HepG2 (cell line): ENCODE results near the gene PISD. TPM values are rescaled to one million over a fixed set of nuclear protein-coding genes. Genes with fewer than 3 reads are reported as not detected.

ENCODE experiments used
- ATAC-seq: fragments of 200-7000 bp; cut with Tn5 transposase; 3 replicates; pipeline ENCODE4 v1.9.1; 2020; ENCODE audit warnings: mild to moderate bottlenecking, moderate library complexity
- BruUV-seq: library from RNA; stranded (reverse); fragments of 400-500 nt; replicated peaks from 2 replicates; lab custom pipeline; 2021; lab: Mats Ljungman, UMichigan
- CTCF ChIA-PET: fragments of 300-600 bp; formaldehyde crosslinking; extraction: SDS; loops from one replicate; lab custom pipeline; 2021; ENCODE audit warnings: low total read pairs, inconsistent platforms, low intra/inter-chr PET ratio; lab: Yijun Ruan, JAX
- POLR2A ChIA-PET: fragments of 350-600 bp; sonication (Branson Sonifier 250); formaldehyde crosslinking; loops from one replicate; lab custom pipeline; 2020; ENCODE audit warnings: antibody characterized with exemption, inconsistent platforms; lab: Yijun Ruan, JAX
- DNase-seq: peaks from one replicate; pipeline ENCODE4 v3.0.0-alpha.2; 2015; ENCODE audit warnings: low spot score
- FAIRE-seq: peaks from 3 replicates; lab custom pipeline; 2011; peaks lifted over from hg19 to GRCh38; lab: Jason Lieb, UNC
- H2AFZ ChIP-seq: one replicate; pipeline ENCODE4 v1.6.1; 2011; ENCODE audit warnings: low read length, inconsistent platforms
- H3K27ac ChIP-seq: fragments of 300-600 bp; 3 replicates; pipeline ENCODE4 v1.8.0; 2011; ENCODE audit warnings: mixed run types, mild to moderate bottlenecking, mixed read lengths, low read length, inconsistent platforms; ENCODE audit not compliant: insufficient read depth; ENCODE audit errors: extremely low read length
- H3K27me3 ChIP-seq, 2 experiments: fragments of 200-600 bp in 1 of 2; 2 replicates in 1 of 2; 3 replicates in 1 of 2; pipeline versions ENCODE4 v1.6.0 to v1.8.0; 2011; ENCODE audit warnings: low read length in 2 of 2, mild to moderate bottlenecking in 2 of 2, moderate library complexity in 2 of 2, inconsistent platforms in 1 of 2; ENCODE audit not compliant: insufficient read depth in 2 of 2, control insufficient read depth in 1 of 2
- H3K36me3 ChIP-seq, 2 experiments: fragments of 200-600 bp in 1 of 2; replicated peaks in 1 of 2; 2 replicates in 1 of 2; 3 replicates in 1 of 2; pipeline versions ENCODE4 v1.5.1 to v1.8.0; 2011; ENCODE audit warnings: low read length in 2 of 2, inconsistent platforms in 1 of 2; ENCODE audit not compliant: insufficient read depth in 2 of 2, control insufficient read depth in 1 of 2
- H3K4me1 ChIP-seq: 2 replicates; pipeline ENCODE4 v1.5.1; 2012; ENCODE audit warnings: low read length, inconsistent platforms; ENCODE audit not compliant: insufficient read depth
- H3K4me2 ChIP-seq: 2 replicates; pipeline ENCODE4 v1.6.0; 2011; ENCODE audit warnings: low read depth, low read length, inconsistent platforms
- H3K4me3 ChIP-seq, 3 experiments: fragments of 200-600 bp in 1 of 3; sonication (generic), shearing (Covaris generic) in 1 of 3; replicated peaks in 1 of 3; 2 replicates each; pipeline ENCODE4 v1.5.1; 2011 to 2016; ENCODE audit warnings: low read length in 3 of 3, inconsistent platforms in 2 of 3, low read depth in 2 of 3, mild to moderate bottlenecking in 2 of 3, control low read depth in 1 of 3, mixed read lengths in 1 of 3; ENCODE audit not compliant: insufficient read depth in 1 of 3
- H3K79me2 ChIP-seq: one replicate; pipeline ENCODE4 v1.6.1; 2011; ENCODE audit warnings: low read length, inconsistent platforms; ENCODE audit not compliant: insufficient read depth
- H3K9ac ChIP-seq: 2 replicates; pipeline ENCODE4 v1.6.0; 2011; ENCODE audit warnings: mild to moderate bottlenecking, low read depth, low read length, inconsistent platforms; ENCODE audit not compliant: insufficient read depth
- H3K9me3 ChIP-seq: 2 replicates; pipeline ENCODE4 v1.5.1; 2012; ENCODE audit warnings: mild to moderate bottlenecking, low read length
- H4K20me1 ChIP-seq: 2 replicates; pipeline ENCODE4 v1.6.0; 2011; ENCODE audit warnings: inconsistent platforms, mild to moderate bottlenecking, low read length, moderate library complexity; ENCODE audit not compliant: insufficient read depth
- AHR ChIP-seq: IDR thresholded peaks from 2 replicates; pipeline ENCODE4 v1.6.1; 2018; ENCODE audit warnings: missing genetic modification reagents, missing compliant biosample characterization
- JUNB ChIP-seq: sonication (generic); formaldehyde crosslinking; IDR thresholded peaks from 2 replicates; pipeline ENCODE4 v1.8.0; 2022; ENCODE audit warnings: missing genetic modification reagents, mild to moderate bottlenecking, borderline replicate concordance
- PHF5A ChIP-seq: IDR thresholded peaks from one replicate; pipeline ENCODE4 v1.6.1; 2018; ENCODE audit warnings: low read depth, missing genetic modification reagents; ENCODE audit not compliant: unreplicated experiment
- RELA ChIP-seq: sonication (generic); formaldehyde crosslinking; IDR thresholded peaks from 2 replicates; pipeline ENCODE4 v1.4.0; 2020; ENCODE audit warnings: missing genetic modification reagents
- ZNF558 ChIP-seq: sonication (generic); formaldehyde crosslinking; IDR thresholded peaks from 2 replicates; pipeline ENCODE4 v1.9.0; 2022; ENCODE audit warnings: mild to moderate bottlenecking, missing genetic modification reagents, borderline replicate concordance
- ZNF704 ChIP-seq: sonication (generic); formaldehyde crosslinking; IDR thresholded peaks from 2 replicates; pipeline ENCODE4 v1.8.1; 2023; ENCODE audit warnings: mild to moderate bottlenecking, inconsistent platforms, moderate library complexity, missing genetic modification reagents, borderline replicate concordance
- ZNF766 ChIP-seq: sonication (generic); formaldehyde crosslinking; IDR thresholded peaks from 2 replicates; pipeline ENCODE4 v1.5.0; 2020; ENCODE audit warnings: missing genetic modification reagents, borderline replicate concordance
- ZSCAN30 ChIP-seq: sonication (generic); formaldehyde crosslinking; IDR thresholded peaks from 2 replicates; pipeline ENCODE4 v1.5.0; 2020; ENCODE audit warnings: mild to moderate bottlenecking, missing genetic modification reagents
- WGBS: methylation state at CpG from one replicate; pipeline ENCODE4 v1.1.6; 2017; ENCODE audit warnings: low lambda C conversion rate; 5-methylcytosine and 5-hydroxymethylcytosine counted together
- in situ Hi-C: cut with HindIII; loops from 2 replicates; pipeline ENCODE4 v1.10.0; 2017; ENCODE audit warnings: low pct_unique_long_range_greater_than_20kb; ENCODE audit not compliant: extremely low pct_ligation_motif_present
- intact Hi-C: fragments of 100-400 bp; cut with micrococcal nuclease; formaldehyde crosslinking; loops from one replicate; pipeline ENCODE4 v1.10.0; 2022; ENCODE audit not compliant: unreplicated experiment
- polyA plus RNA-seq, 8 experiments: library from polyadenylated mRNA; depleted of rRNA in 3 of 8; stranded (reverse) in 7 of 8; unstranded in 1 of 8; fragments of >200 nt; fragmentation: Illumina TruSeq in 4 of 8; extraction: Trizol in 4 of 8; gene quantifications; 2 replicates each; pipeline versions ENCODE4 v1.2.1 to v1.2.3, GENCODE V29; 2011 to 2016; ENCODE audit warnings: low read depth in 4 of 8, missing spikeins in 1 of 8, mixed read lengths in 1 of 8; ENCODE audit not compliant: insufficient read depth in 1 of 8
- total RNA-seq, 5 experiments: library from RNA; depleted of rRNA; stranded (reverse); fragments of >200 nt; fragmentation: Illumina TruSeq; extraction: Trizol; gene quantifications; 2 replicates each; pipeline ENCODE4 v1.2.3, GENCODE V29; 2016; ENCODE audit warnings: low read depth in 1 of 5
- TF ChIP-seq, protein P1 (sequence below): sonication (generic); formaldehyde crosslinking; IDR thresholded peaks from 2 replicates; pipeline ENCODE4 v1.5.1; 2020; ENCODE audit warnings: missing genetic modification reagents, mild to moderate bottlenecking, borderline replicate concordance
- TF ChIP-seq, protein P2 (sequence below): sonication (generic); formaldehyde crosslinking; IDR thresholded peaks from 2 replicates; pipeline ENCODE4 v1.8.0; 2022; ENCODE audit warnings: missing genetic modification reagents, mild to moderate bottlenecking, moderate library complexity, borderline replicate concordance
- TF ChIP-seq, protein P3 (sequence below): sonication (generic); formaldehyde crosslinking; IDR thresholded peaks from 2 replicates; pipeline ENCODE4 v1.4.0; 2020; ENCODE audit warnings: missing genetic modification reagents

The PISD gene
- total and polyA plus RNA-seq, 2 of the 13 experiments (the other 11 are each of a cell fraction or from before 2014, with no cell fraction given), result 30.1 to 47.7 TPM

DNA sequence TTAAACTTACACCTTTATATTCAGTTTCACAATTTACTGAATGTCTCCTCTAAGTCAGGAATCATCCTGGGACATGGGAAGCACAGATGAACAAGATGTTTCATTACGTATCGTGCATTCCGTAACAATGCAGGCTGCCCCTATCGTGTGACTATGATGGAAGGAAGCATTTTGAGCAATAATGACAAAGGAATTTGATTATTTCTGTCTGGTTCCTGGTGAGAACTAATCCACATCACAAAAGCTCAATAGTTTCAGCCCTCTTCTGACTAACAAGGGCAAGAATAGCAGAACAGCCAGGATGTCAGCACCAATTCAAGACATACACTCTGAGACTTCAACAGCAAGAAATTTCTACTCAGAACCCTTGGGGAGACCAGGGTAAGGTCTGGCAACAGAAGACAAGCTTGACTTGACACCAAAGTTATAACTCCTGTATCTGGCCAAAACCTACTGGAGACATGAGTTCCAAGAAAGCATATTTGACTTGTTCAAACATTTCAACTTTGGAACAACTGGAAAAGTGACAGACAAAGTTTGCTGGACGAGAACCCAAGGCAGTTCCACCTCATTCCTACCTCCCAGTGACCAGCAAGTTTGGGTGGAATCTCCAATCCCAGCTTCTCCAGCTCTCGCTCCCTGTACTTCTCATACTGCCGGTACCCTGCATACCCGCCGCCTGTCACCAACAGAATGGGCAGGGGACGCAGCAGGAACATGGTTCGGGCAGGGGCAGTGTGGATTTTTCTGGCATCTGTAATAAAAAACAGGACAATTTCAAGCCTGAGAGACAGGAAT is 14.3 kb downstream of the PISD start:
- Histone ChIP-seq H4K20me1 (peaks cover 10% of the 10 kb centered on the region), H3K9ac (no peak overlapping the region), H2AFZ (no peak overlapping the region), H3K9me3 (no peaks in the 10 kb centered on the region), H3K36me3 (peaks cover 16 to 51% of the 10 kb centered on the region in 2 experiments), H3K79me2 (peaks cover 29% of the 10 kb centered on the region), H3K4me2 (no peak overlapping the region), H3K4me3 (no peak overlapping the region), H3K27ac (no peak overlapping the region), H3K27me3 (no peaks in the 10 kb centered on the region), H3K4me1 (peaks cover 31% of the 10 kb centered on the region)
- intact Hi-C loops (no loop called here), in situ Hi-C loops (no loop called here)
- DNase-seq (no peak), FAIRE-seq (no peak), ATAC-seq (no peak)
- WGBS, result 86% methylated on average over 11 of the region's 11 CpGs
- ChIA-PET POLR2A (interaction anchor here (0.6 to 3.6 kb wide), 2 partner anchors 9 to 14 kb away, joined by 3 to 33 read pairs; partner anchors contain the start of gene PISD), CTCF (no interaction called here)
- TF ChIP-seq, protein P1, sequence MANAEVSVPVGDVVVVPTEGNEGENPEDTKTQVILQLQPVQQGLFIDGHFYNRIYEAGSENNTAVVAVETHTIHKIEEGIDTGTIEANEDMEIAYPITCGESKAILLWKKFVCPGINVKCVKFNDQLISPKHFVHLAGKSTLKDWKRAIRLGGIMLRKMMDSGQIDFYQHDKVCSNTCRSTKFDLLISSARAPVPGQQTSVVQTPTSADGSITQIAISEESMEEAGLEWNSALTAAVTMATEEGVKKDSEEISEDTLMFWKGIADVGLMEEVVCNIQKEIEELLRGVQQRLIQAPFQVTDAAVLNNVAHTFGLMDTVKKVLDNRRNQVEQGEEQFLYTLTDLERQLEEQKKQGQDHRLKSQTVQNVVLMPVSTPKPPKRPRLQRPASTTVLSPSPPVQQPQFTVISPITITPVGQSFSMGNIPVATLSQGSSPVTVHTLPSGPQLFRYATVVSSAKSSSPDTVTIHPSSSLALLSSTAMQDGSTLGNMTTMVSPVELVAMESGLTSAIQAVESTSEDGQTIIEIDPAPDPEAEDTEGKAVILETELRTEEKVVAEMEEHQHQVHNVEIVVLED, result no peak
- no peak for TF ChIP-seq ZNF558 (CRISPR knock-in tag)
- TSS peak; percentile 44 for BruUV-seq

GRCh38 chr22:31647066-31647465 is 14.9 kb downstream of the PISD start:
- WGBS, result 98% methylated on average over 3 of the region's 3 CpGs
- CTCF ChIA-PET, result no interaction called here
- no TSS peak for BruUV-seq
- DNase-seq, result no peak
- in situ Hi-C loops, result no loop called here
- no peaks in the 10 kb centered on the region for H3K27me3 ChIP-seq
- no peaks in the 10 kb centered on the region for H3K9me3 ChIP-seq
- POLR2A ChIA-PET, result interaction anchor here (0.6 to 3.6 kb wide), 3 partner anchors 9 to 17 kb away, joined by 3 to 33 read pairs (median 3); partner anchors contain the start of gene PISD
- no peak for ATAC-seq
- peaks cover 22% of the 10 kb centered on the region for H3K79me2 ChIP-seq
- H3K27ac ChIP-seq, result peak overlapping the region; percentile 7
- H3K9ac ChIP-seq, result no peak overlapping the region
- FAIRE-seq, result no peak
- peaks cover 10% of the 10 kb centered on the region for H4K20me1 ChIP-seq
- no peak overlapping the region for H3K4me2 ChIP-seq
- H3K4me1 ChIP-seq, result peaks cover 31% of the 10 kb centered on the region
- intact Hi-C loops, result no loop called here
- no peak overlapping the region for H3K4me3 ChIP-seq
- H2AFZ ChIP-seq, result no peak overlapping the region
- H3K36me3 ChIP-seq, result peaks cover 16 to 57% of the 10 kb centered on the region in 2 experiments
- TF ChIP-seq RELA (no peak), ZNF766 (CRISPR knock-in tag) (no peak), PHF5A (CRISPR knock-in tag) (no peak), JUNB (CRISPR knock-in tag) (no peak), ZSCAN30 (no peak), ZNF704 (CRISPR knock-in tag) (no peak), AHR (CRISPR knock-in tag) (no peak)
- TF ChIP-seq, protein P2, sequence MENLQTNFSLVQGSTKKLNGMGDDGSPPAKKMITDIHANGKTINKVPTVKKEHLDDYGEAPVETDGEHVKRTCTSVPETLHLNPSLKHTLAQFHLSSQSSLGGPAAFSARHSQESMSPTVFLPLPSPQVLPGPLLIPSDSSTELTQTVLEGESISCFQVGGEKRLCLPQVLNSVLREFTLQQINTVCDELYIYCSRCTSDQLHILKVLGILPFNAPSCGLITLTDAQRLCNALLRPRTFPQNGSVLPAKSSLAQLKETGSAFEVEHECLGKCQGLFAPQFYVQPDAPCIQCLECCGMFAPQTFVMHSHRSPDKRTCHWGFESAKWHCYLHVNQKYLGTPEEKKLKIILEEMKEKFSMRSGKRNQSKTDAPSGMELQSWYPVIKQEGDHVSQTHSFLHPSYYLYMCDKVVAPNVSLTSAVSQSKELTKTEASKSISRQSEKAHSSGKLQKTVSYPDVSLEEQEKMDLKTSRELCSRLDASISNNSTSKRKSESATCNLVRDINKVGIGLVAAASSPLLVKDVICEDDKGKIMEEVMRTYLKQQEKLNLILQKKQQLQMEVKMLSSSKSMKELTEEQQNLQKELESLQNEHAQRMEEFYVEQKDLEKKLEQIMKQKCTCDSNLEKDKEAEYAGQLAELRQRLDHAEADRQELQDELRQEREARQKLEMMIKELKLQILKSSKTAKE (CRISPR knock-in tag), result no peak
- TF ChIP-seq, protein P3, sequence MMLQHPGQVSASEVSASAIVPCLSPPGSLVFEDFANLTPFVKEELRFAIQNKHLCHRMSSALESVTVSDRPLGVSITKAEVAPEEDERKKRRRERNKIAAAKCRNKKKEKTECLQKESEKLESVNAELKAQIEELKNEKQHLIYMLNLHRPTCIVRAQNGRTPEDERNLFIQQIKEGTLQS (CRISPR knock-in tag), result no peak
